Measurements from ENCODE around the gene POC1B. TPM values are rescaled to one million over a fixed set of nuclear protein-coding genes. Genes with fewer than 3 reads are reported as not detected.

Gene POC1B
- total and polyA plus RNA-seq, 2 donors (not counting 3 experiments of a cell fraction or from before 2014, with no cell fraction given): 7.1 to 18.2 TPM

DNA sequence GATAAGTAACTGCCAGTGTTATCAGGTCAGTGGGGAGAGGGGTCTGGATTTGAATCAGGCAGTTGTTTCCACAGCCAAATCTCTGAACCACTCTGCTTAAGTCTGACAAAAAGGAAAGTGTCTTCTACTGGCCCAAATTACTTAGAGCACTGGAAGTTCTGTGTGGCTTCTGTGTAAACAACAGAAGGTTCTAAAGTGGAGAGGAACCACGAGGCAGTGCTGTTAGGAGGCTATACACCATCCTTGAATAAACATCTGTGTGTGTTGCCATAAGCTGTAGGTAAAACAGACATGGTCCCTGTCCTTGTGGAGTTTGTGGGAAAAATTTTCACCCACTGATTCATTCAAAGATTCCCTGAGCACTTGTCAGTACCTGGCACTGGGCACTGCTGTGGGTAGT is 51.2 kb downstream of the POC1B start:
- Histone ChIP-seq H3K9me3 (replicated peaks; ENCODE audit: control insufficient read depth, insufficient read depth, low read length) (no peaks in the 10 kb centered on the region), H3K79me2 (ENCODE audit: control insufficient read depth, insufficient read depth, low read length) (no peaks in the 10 kb centered on the region), H3K36me3 (ENCODE audit: control insufficient read depth in 2 of 2, extremely low read depth in 1 of 2, insufficient read depth in 2 of 2, low read length in 2 of 2) (no peaks in the 10 kb centered on the region), H3K4me1 (ENCODE audit: control insufficient read depth, extremely low read depth, insufficient read depth, low read length) (peaks cover 7% of the 10 kb centered on the region), H3K4me3 (replicated peaks in 1 of 3; ENCODE audit: insufficient read depth in 1 of 3, low read depth in 1 of 3, low read length in 3 of 3) (no peak overlapping the region), H3K27me3 (ENCODE audit: control insufficient read depth in 2 of 2, insufficient read depth in 2 of 2, low read length in 2 of 2) (no peaks in the 10 kb centered on the region), H2AFZ (ENCODE audit: low read depth, low read length) (no peak overlapping the region), H3K9ac (replicated peaks; ENCODE audit: extremely low read depth, insufficient read depth, low read length) (no peak overlapping the region), H3K27ac (ENCODE audit: insufficient read depth, low read depth, low read length) (no peak overlapping the region), H3K4me2 (ENCODE audit: insufficient read depth, low read length) (no peak overlapping the region), H4K20me1 (replicated peaks; ENCODE audit: control insufficient read depth, extremely low read depth, insufficient read depth, low read length) (no peaks in the 10 kb centered on the region), H3K9me1 (replicated peaks; ENCODE audit: control insufficient read depth, extremely low read depth, insufficient read depth, low read length) (no peaks in the 10 kb centered on the region)
- CTCF ChIA-PET: interaction anchor here (1.1 to 2.3 kb wide), 2 partner anchors 14 to 457 kb away, joined by 3 to 10 read pairs; no protein-coding TSS in a partner anchor
- intact Hi-C loops (cut with micrococcal nuclease): loop anchor here (5.0 kb wide), 1 partner anchor 1483 kb away; the partner anchor contains the start of gene CCER1
- dilution Hi-C loops (cut with MboI; ENCODE audit: extremely low pct_ligation_motif_present, low sequenced_read_pairs): loop anchor here (25.0 kb wide), 2 partner anchors 137 to 437 kb away; no protein-coding TSS in a partner anchor
- no peak for DNase-seq (ENCODE audit: low read depth, low spot score)
- TF ChIP-seq POLR2A (IDR thresholded peaks at IDR 0.05; ENCODE audit: low read depth, low read length): no peak
- no peak for TF ChIP-seq GATA2 (IDR thresholded peaks at IDR 0.05; ENCODE audit: insufficient read depth, insufficient read length, low read depth, low read length)
- TF ChIP-seq MYC (IDR thresholded peaks at IDR 0.05; ENCODE audit: low read depth, low read length): no peak
- TF ChIP-seq JUN (IDR thresholded peaks at IDR 0.05; ENCODE audit: borderline replicate concordance, insufficient read depth, insufficient read length, low read depth): no peak
- TF ChIP-seq, protein P1, sequence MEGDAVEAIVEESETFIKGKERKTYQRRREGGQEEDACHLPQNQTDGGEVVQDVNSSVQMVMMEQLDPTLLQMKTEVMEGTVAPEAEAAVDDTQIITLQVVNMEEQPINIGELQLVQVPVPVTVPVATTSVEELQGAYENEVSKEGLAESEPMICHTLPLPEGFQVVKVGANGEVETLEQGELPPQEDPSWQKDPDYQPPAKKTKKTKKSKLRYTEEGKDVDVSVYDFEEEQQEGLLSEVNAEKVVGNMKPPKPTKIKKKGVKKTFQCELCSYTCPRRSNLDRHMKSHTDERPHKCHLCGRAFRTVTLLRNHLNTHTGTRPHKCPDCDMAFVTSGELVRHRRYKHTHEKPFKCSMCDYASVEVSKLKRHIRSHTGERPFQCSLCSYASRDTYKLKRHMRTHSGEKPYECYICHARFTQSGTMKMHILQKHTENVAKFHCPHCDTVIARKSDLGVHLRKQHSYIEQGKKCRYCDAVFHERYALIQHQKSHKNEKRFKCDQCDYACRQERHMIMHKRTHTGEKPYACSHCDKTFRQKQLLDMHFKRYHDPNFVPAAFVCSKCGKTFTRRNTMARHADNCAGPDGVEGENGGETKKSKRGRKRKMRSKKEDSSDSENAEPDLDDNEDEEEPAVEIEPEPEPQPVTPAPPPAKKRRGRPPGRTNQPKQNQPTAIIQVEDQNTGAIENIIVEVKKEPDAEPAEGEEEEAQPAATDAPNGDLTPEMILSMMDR (IDR thresholded peaks at IDR 0.05; ENCODE audit: extremely low read depth in 1 of 2, insufficient read depth in 1 of 2, low read depth in 1 of 2, low read length in 2 of 2): no peak
- TF ChIP-seq EZH2 (IDR thresholded peaks at IDR 0.05; ENCODE audit: borderline replicate concordance, low read depth, low read length, severe bottlenecking): no peak
- POLR2A ChIA-PET: no interaction called here
- no TSS peak for BruUV-seq (replicated peaks)
- FAIRE-seq: no peak

Measured in endothelial cell of umbilical vein (primary cell).